GM21381 (cell line): ENCODE measurements around the gene PCGF2.

Experiments
- ATAC-seq: cut with Tn5 transposase; IDR thresholded peaks from one replicate; pipeline ENCODE4 v1.9.1; 2021; ENCODE audit warnings: mild to moderate bottlenecking, moderate library complexity; ENCODE audit not compliant: unreplicated experiment

Gene PCGF2

GRCh38 chr17:38719943-38720641, 28.0 kb downstream of the PCGF2 start:
- ATAC-seq = no peak

DNA sequence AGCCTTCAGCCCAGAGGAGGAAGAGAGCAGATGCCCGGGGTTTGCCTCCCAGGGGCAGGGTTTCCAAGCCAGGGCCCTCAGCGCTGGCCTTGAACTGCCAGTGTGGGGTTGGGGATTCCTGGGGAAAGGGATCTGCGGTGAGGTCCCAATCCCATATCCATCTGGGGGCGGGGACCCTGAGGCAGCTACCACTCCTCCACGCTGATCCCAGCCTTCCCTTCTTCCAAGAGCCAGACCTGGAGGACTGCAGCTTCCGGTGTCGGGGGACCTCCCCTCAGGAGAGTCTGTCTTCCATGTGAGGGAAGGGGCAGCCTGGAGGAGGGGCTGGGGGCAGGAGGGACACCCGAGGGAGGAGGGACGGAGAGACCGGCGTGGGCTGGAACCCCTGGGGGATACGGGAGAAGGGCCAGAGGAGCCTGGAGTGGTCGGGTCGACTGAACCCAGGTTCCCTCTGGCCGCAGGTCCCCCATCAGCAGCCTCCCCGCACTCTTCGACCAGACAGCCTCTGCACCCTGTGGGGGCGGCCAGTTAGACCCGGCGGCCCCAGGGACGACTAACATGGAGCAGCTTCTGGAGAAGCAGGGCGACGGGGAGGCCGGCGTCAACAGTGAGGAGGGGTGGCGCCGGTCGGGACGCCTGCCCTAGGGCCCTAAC, 28.7 kb downstream of the PCGF2 start:
- ATAC-seq = no peak

DNA sequence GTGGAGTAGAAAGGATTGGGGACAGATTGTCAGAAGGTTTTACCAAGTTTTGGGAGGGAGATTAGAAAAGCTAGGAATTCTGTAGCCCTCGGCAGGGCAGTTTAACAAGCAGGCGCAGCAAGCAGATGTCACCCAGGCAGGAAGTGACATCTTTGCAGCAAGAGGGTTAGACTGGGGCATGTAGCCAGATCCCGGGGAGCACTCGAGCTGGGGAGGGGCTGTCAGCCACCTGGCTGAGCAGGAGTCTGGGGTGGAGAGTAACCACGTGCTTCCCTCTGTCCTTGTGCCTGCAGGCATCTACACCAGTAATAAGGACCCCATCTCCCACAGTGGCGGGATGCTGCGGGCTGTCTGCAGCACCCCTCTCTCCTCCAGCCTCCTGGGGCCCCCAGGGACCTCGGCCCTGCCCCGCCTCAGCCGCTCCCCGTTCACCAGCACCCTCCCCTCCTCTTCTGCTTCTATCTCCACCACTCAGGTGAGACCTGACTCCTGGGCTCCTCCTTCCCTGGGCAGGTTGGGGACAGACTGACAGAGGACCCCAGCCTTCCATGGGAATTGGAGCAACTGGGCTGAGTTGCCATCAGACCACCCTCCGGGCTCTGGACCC, 30.9 kb downstream of the PCGF2 start:
- ATAC-seq = no peak

DNA sequence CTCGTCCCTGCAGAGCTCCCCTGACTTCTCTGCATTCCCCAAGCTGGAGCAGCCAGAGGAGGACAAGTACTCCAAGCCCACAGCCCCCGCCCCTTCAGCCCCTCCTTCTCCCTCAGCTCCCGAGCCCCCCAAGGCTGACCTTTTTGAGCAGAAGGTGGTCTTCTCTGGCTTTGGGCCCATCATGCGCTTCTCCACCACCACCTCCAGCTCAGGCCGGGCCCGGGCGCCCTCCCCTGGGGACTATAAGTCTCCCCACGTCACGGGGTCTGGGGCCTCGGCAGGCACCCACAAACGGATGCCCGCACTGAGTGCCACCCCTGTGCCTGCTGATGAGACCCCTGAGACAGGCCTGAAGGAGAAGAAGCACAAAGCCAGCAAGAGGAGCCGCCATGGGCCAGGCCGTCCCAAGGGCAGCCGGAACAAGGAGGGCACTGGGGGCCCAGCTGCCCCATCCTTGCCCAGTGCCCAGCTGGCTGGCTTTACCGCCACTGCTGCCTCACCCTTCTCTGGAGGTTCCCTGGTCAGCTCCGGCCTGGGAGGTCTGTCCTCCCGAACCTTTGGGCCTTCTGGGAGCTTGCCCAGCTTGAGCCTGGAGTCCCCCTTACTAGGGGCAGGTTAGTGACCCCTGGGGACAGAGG, 31.6 kb downstream of the PCGF2 start:
- ATAC-seq = no peak

DNA sequence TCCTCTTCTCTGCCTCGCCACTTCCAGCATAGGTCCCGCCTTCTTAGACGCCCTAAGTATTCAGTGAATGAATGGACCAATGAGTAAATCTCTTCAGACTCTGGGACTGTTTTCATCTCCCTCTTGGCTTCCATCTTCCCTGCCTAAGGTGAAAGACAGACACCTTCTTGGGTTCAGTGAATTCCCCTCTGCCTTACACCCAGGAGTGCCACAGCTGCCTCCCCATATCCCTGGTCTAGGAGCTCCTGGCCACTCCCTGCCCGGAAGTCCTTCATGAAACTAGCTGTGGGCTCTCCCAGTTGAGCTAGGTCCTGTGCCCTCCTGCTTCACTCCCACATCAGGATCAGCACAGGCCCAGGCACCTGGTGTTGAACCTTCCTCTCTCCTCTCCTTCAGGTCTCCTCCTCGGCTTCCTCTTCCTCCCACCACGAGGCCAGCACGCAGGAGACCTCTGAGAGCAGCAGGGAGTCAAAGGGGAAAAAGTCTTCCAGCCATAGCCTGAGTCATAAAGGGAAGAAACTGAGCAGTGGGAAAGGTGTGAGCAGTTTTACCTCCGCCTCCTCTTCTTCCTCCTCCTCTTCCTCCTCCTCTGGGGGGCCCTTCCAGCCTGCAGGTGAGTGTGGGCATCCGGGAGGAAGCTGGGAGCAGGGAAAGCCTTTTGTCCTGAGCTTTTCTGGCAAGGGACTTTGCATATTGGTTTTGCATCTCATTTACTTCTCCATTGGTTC, 32.8 kb downstream of the PCGF2 start:
- no peak for ATAC-seq

DNA sequence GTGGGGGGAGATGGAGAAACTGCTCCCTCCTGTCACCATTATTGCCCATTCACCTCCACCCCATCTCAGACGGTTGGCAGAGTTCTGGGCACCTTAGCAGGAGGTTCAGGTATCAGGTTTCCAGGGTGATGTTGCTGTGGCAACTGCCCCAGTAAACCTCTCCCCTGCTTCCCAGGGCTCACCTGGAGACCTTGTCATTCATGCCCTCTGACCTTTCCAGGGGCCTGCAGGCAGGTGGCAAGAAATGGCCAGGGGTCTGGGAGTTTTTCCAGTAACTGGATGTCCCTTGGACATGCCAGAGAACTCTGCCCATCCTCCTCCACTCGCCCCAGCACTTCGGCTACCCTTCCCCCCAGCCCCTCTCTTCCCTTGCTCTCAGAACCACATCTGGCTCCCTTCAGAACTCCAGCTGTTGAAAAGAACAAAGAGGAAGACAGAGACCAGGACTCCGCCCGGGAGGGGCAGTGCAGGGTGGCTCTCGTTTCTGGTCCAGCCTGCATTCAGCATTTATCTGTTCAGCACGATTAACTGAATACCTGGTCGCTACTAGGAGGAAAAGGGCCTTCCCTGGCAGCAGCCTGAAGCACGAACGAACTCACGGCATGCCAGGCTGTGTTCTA, 34.6 kb downstream of the PCGF2 start:
- ATAC-seq = no peak

- ATAC-seq = no peak
These were observed 35.5 kb downstream of the PCGF2 start for GRCh38 chr17:38712593-38712992.

GRCh38 chr17:38711792-38712571, 36.2 kb downstream of the PCGF2 start:
- no peak for ATAC-seq

DNA sequence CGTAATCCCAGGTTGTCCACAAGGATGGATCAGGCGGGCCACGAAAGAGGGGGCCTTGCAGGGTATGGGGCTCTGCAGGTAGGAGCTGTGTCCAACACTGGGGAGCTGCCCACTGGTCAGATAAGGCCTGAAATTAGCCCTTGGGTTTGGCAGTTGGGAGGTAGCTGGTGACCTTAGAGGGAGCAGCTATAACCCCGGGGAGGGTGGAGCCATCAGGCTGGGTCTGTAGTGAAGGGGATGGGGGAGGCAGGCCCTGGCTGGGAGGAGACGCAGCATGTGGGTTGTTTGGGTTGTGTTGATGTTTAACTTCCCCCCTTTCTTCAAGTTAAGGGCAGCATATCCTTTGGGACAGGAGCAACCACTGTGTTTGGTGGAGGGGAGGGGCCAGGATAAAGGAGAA, 37.2 kb downstream of the PCGF2 start:
- ATAC-seq = no peak

DNA sequence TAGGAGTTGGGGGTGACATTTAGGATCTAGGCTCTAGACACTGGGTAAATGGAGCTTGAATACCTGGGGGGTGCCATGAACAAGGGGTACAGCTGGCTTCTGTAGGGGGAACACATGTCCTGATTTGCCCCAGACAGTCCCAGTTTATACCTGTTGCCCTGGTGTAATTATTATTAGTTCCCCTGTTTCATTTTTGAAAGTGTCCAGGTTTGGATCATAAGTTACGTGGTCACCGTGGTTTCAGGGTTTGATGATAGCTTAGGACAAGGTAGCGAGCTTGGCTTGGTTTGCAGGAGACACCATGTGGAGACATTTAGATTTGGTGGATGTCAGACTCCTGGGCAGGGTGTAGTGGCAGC, 37.6 kb downstream of the PCGF2 start:
- no peak for ATAC-seq

DNA sequence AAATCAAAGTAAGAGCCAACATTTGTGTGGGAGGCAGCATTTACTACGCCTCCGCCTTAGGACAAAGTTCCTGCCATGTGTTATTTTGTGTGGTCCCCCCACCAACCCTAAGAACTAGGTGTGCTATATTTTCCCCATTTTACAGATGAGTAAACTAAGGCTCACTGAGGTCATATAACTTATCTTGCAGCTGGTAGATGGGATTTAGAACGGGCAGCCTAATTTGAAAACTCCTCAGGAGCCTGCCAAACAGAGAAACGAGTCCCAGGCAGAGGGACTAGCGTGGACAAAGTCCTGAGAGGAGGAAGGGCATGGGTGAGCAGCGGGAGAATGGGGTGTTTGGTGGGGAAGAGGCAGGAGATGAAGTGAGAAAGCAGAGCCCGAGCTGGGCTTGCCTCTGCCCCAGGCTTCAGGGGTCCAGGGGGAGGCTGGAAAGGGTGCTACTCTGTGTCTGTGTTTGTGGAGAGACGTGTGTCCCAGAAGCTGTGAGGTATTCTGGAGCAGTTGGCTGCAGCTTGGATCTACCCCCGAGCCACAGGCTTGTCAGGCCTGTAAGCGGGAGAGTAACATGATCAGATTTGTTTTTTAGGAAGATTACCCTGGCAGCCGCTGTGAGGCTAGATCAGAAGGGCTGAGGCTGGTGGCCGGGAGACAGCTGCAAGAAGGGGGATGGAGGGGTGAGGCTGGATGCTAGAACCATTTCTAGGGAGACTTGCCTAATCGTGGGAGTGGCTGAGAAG, 38.1 kb downstream of the PCGF2 start:
- ATAC-seq = no peak

DNA sequence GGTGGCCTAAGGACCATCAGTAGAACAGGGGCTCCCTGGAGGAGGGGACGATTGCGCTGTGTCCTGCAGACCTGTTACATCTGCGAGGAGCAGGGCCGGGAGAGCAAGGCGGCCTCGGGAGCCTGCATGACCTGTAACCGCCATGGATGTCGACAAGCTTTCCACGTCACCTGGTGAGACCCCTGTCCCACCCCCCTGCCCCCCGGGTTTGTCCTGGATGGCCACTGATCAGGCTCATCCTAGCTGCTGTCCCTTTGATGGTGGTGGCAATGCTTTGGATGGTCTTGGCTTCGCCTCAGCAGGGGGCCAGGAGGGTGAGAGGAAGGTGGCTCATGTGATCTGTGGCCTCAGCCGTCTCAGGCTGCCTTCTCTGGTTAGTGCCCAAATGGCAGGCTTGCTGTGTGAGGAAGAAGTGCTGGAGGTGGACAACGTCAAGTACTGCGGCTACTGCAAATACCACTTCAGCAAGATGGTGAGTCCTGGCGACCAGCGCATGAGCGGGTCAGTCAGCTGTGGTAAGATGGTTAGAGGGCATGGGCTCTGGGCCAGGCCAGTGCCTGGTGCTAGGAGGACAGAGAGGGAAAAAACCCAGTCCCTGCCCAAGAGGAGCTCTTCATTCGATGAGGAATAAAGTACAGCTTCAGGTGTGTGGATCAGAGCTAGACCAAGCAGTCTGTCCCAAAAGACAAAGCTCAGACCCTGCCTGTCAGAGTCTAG, 38.9 kb downstream of the PCGF2 start:
- ATAC-seq = no peak

DNA sequence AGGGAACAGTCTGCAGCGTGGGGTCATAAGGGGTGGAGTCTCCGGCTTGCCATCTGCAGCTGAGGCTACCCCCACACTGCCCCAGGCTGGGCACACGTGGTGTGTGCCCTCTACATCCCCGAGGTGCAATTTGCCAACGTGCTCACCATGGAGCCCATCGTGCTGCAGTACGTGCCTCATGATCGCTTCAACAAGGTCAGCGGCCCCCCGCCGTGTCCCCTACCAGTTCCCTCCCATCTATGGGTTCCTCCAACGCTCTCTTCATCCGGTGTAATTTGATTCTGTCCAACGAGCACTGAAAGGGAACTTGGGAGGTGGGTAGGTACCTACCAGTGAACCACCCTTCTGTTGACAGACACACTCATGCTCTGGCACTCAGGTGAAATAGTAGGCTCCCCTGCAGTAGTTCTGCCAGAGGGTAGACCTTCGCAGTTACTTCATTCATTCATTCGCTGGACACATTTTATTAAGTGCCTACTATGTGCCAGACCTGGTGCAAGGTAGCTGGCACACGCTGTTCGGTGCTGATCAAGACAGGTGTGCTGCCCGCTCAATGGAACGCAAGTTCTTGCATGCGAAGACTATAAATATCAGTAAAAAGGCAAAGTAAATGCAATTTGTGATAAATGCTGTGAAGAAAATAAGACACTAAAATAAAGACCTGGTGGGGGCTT, 40.3 kb downstream of the PCGF2 start:
- ATAC-seq = no peak

DNA sequence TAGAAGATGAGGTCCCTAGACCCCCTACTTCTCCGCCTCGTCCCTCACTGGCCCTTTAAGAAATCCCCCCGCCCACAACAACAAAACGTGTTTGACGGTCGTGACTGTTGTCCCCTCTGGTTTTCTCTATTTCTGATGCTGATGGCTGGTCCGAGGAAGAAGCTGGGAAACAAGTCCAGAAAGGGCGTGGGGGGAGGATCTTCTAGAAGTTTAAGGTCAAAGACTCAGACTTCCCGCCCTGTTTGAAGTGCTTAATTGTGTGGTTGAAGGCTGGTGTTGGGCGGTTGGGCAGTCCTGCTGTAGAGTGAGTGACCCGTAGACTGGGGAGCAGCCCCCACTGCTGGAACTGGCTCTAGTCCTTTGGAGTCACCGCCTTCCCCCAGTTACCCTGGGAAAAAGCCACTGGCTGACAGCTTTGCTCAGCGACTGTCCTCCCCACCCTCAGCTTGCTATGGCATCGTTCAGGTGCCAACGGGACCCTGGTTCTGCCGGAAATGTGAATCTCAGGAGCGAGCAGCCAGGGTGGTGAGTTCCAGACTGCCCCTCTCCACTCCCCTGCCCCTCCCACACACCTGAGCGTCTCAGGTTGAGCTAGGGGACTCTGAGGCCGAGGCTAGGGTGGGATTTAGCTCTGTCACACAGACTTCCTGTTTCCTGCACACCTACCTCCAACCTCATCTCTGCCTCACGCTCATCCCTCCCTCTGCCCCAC, 41.5 kb downstream of the PCGF2 start:
- ATAC-seq = no peak

DNA sequence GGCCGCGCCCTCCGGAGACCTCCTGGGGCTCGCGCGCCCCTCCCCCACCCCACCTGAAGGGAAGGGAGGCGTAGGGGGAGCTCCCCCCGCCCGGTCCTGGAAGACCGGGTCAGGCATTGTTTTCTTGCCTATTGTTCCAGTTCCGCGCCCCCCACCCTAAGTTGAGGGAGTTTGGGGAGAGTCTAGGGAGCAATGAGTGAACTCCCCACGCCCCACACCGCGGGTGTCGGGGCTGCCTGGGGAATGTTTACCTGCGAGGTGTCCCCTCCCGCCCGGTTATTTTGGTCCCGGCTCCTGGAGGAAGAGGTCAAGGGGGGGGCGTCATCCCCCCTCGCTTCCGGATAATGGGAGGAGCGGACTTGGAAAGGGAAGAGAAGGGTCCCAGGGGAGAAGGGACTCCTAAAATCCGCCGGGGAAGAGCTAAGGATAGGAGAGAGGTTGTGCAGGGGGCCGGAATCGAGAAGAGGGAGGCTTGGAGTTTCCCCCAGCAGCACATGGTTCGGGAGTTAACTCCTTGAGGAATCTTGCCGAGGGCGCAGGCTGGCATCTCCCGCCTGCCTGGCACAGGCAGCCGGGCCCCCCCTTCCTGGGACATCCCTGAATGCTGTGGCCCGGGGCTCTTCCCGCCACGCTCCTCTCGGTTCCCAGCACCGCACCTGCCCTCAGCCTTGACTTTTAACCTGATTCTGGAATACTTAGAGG, 42.2 kb downstream of the PCGF2 start:
- ATAC-seq = no peak

- no peak for ATAC-seq
These were observed 42.7 kb downstream of the PCGF2 start for GRCh38 chr17:38705523-38705802.
